ENCODE measurements around the gene PARP11.
A peak's percentile ranks its signal among the peaks of the same experiment; 100 is the strongest.

PARP11 gene

GRCh38 chr12:3770891-3771290 lies 102.3 kb downstream of the PARP11 start:
- H3K4me3 ChIP-seq (ENCODE audit: low read depth, low read length) = no peak overlapping the region
- H3K36me3 ChIP-seq (ENCODE audit: insufficient read depth, low read length) = no peaks in the 10 kb centered on the region
- peak overlapping the region; percentile 15 for H3K27ac ChIP-seq (ENCODE audit: low read depth, low read length)
- H3K27me3 ChIP-seq (ENCODE audit: insufficient read depth, low read length) = peaks cover 10% of the 10 kb centered on the region; the same call in 1 of the 2 replicates
- H3K79me2 ChIP-seq (ENCODE audit: control insufficient read depth, insufficient read depth, low read length, unreplicated experiment) = no peaks in the 10 kb centered on the region
- peaks cover 6% of the 10 kb centered on the region for H3K4me1 ChIP-seq (ENCODE audit: control insufficient read depth, insufficient read depth, low read length, unreplicated experiment)
- no peak overlapping the region for H2AFZ ChIP-seq (ENCODE audit: low read length, unreplicated experiment)

GRCh38 chr12:3768911-3769447 lies 104.2 kb downstream of the PARP11 start:
- no peaks in the 10 kb centered on the region for H3K36me3 ChIP-seq (ENCODE audit: insufficient read depth, low read length)

GRCh38 chr12:3761116-3761735 lies 112.0 kb downstream of the PARP11 start:
- Histone ChIP-seq H3K36me3 (ENCODE audit: insufficient read depth, low read length) (no peaks in the 10 kb centered on the region), H3K27ac (ENCODE audit: low read depth, low read length) (no peak overlapping the region), H2AFZ (ENCODE audit: low read length, unreplicated experiment) (no peak overlapping the region), H3K79me2 (ENCODE audit: control insufficient read depth, insufficient read depth, low read length, unreplicated experiment) (no peaks in the 10 kb centered on the region), H3K4me3 (ENCODE audit: low read depth, low read length) (no peak overlapping the region), H3K4me1 (ENCODE audit: control insufficient read depth, insufficient read depth, low read length, unreplicated experiment) (peaks cover 6% of the 10 kb centered on the region), H3K27me3 (ENCODE audit: insufficient read depth, low read length) (no peaks in the 10 kb centered on the region)

More at GRCh38 chr12:3768911-3769447, 104.2 kb downstream of the PARP11 start:
- Histone ChIP-seq H3K4me3 (ENCODE audit: low read depth, low read length) (no peak overlapping the region), H3K27me3 (ENCODE audit: insufficient read depth, low read length) (no peaks in the 10 kb centered on the region), H2AFZ (ENCODE audit: low read length, unreplicated experiment) (no peak overlapping the region), H3K79me2 (ENCODE audit: control insufficient read depth, insufficient read depth, low read length, unreplicated experiment) (no peaks in the 10 kb centered on the region), H3K4me1 (ENCODE audit: control insufficient read depth, insufficient read depth, low read length, unreplicated experiment) (peaks cover 6% of the 10 kb centered on the region), H3K27ac (ENCODE audit: low read depth, low read length) (no peak overlapping the region)

DNA sequence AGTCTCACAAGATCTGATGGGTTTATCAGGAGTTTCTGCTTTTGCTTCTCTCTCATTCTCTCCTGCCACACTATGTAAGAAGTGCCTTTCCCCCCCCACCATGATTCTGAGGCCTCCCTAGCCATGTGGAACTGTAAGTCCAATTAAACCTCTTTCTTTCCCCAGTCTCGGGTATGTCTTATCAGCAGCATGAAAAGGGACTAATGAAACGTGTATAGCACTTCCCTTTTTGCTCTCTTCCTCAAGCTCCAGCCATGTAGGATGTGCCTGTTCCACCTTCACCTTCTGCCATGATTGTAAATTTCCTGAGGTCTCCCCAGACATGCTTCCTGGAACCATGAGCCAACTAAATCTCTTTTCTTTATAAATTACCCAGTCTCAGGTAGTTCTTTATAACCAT lies 113.3 kb downstream of the PARP11 start:
- H3K4me1 ChIP-seq (ENCODE audit: control insufficient read depth, insufficient read depth, low read length, unreplicated experiment) = peaks cover 6% of the 10 kb centered on the region
- H3K27me3 ChIP-seq (ENCODE audit: insufficient read depth, low read length) = no peaks in the 10 kb centered on the region
- no peak overlapping the region for H2AFZ ChIP-seq (ENCODE audit: low read length, unreplicated experiment)
- no peak overlapping the region for H3K4me3 ChIP-seq (ENCODE audit: low read depth, low read length)
- H3K79me2 ChIP-seq (ENCODE audit: control insufficient read depth, insufficient read depth, low read length, unreplicated experiment) = no peaks in the 10 kb centered on the region
- no peak overlapping the region for H3K27ac ChIP-seq (ENCODE audit: low read depth, low read length)
- H3K36me3 ChIP-seq (ENCODE audit: insufficient read depth, low read length) = no peaks in the 10 kb centered on the region

All from ACC112 (cell line).